Stimulated activated CD4-positive, alpha-beta T cell treated with anti-CD3 and anti-CD28 coated beads, Interleukin-1b, Interleukin-23, amount 100 ng/mL, for 4 hours (primary cell): ENCODE measurements around the gene ACOXL.

Experiments used
- DNase-seq, 2 donors: peaks; one replicate each; pipeline ENCODE4 v3.0.0-alpha.2; 2020; ENCODE audit warnings: low read depth in 2 of 2

ACOXL gene

GRCh38 chr2:111165084-111165483, 432.7 kb downstream of the ACOXL start:
- no peak for DNase-seq

GRCh38 chr2:111166115-111166514, 433.7 kb downstream of the ACOXL start:
- no peak for DNase-seq

- no peak for DNase-seq
Measured at GRCh38 chr2:111167076-111167862, 434.9 kb downstream of the ACOXL start.

- no peak for DNase-seq
Measured at GRCh38 chr2:111167863-111168162, 435.4 kb downstream of the ACOXL start.
